H4 (cell line): ENCODE results near the gene MYO7A. TPM values are rescaled to one million over a fixed set of nuclear protein-coding genes. Genes with fewer than 3 reads are reported as not detected.
A peak's percentile ranks its signal among the peaks of the same experiment; 100 is the strongest.

Experiments
- DNase-seq: peaks from one replicate; pipeline ENCODE4 v3.0.0-alpha.2; 2015; ENCODE audit warnings: low spot score
- total RNA-seq: library from RNA; depleted of rRNA; stranded (reverse); fragments of >200 nt; shearing (Covaris generic); gene quantifications from 2 replicates; pipeline ENCODE4 v1.2.3, GENCODE V29; 2014; rRNA removed

Gene MYO7A
- 0.35 and 1.4 TPM in 2 replicates for total RNA-seq

DNA sequence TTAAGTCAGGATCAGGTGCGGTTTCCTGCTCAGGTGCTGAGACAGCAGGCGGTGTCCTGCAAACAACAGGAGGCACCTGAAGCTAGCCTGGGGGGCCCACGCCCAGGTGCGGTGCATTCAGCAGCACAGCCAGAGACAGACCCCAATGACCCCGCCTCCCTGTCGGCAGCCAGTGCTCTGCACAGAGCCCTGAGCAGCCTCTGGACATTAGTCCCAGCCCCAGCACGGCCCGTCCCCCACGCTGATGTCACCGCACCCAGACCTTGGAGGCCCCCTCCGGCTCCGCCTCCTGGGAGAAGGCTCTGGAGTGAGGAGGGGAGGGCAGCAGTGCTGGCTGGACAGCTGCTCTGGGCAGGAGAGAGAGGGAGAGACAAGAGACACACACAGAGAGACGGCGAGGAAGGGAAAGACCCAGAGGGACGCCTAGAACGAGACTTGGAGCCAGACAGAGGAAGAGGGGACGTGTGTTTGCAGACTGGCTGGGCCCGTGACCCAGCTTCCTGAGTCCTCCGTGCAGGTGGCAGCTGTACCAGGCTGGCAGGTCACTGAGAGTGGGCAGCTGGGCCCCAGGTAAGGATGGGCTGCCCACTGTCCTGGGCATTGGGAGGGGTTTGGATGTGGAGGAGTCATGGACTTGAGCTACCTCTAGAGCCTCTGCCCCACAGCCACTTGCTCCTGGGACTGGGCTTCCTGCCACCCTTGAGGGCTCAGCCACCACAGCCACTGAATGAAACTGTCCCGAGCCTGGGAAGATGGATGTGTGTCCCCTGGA lies at the start of gene MYO7A:
MYO7A (plus strand) TSS at position 327 of the 772 bp plus-strand sequence. CDS start 2,389 bp downstream, outside the sequence.
- no peak for DNase-seq

DNA sequence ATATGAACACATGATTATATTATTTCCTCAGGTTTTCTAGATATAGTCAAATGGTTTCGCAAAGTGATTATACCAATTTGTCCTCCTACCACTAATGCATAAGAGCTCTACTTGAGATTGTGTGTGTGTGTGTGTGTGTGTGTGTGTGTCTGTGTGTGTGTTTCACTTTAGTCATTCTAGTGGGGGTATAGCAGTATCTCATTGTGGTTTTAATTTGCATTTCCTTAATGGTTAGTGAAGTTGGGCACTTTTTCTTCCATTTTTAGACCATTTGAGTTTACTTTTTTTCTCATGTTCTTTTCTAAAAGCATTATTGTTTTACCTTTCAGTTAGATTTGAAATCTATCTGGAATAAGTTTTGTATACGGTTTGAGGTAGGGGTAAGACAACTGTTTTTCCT lies 48.4 kb upstream of the MYO7A start:
- DNase-seq: no peak

DNA sequence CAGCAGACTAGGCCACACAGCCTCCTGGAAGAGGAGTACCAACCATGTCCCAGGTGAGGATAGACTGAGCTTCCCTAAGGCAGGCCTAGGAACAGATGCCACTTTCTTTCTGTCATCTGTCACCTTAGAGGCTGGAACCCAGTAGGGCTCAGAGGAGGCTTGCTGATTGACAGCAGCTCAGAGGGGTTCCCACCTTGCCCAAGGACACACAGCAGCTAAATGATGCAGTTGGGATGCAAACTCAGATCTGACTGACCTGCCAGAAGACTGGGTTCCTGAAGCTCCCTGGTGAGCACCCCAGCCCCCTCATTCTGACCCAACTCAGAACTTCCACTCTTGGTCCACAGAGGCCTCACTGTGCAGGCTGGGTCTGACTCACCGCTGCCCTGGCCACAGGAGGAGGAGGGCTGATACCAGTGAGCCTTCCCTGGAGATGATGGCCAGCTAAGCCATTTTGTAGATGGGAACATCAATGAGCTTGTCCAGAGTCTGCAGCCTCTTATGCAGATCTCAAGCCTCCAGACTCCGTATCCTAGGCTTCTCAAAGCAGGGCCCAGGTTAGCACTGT lies 47.3 kb upstream of the MYO7A start:
- no peak for DNase-seq

DNA sequence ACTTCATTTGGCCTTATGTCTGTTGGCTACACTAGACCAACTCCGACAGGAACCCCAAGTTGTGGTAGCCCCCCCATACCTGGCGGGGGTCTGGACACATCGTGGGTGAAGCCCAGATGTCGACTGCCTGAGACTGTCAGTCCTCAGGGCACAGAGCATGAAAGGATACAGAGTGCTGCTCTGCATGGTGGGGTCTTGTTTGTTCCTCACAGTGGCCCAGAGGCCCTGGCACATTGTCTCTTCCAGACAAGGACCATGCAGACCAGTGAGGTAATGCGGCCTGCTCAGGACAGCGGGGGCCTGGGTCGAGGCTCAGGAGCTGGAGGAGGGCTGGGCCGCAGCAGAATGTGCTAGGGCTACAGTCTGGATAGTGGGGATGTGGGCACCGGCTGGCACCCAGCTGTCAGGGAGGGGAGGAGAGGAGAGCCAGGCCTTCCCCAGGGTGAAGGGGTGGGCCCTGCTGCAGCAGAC lies 46.6 kb upstream of the MYO7A start:
- no peak for DNase-seq

DNA sequence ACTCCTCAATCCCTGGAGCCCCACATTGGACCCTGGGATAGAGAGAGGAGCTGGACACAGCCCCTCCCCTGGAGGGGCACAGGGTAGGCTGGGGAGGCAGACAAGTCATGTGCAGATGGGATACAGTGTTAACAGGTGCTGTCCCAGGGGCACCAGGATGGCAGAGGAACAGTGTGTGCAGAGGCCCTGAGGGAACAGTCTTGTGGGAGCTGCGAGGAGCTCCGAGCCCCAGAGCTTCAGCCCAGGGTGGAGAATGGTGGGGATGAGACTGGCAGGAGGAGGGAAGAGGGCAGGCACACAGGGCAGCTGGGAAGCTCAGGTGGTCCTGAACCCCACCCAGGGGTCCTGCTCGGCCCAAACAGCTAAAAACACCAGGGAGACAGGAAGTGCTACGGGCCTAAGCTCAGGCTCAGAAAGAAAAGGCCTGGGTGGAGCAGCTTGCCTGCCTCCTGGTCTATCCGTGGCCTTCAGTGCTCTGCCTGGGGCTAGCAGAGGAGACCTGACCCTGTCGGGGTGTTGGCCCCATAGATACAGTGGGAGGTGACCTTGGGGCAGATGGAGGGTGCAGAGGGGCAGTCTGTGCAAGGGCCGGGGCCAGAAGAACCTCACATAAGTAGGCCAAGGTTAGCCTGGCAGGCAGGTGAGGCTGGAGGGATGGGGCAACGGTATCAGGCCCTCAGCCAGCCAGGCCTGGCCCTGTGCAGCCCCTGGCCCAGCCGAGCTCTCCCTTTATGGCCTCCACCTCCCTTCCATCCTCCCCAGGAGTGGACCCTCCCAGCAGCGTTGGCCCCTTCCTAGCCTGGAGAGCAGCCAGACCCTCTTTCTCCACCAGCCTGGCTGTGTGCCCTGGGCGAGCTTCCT lies 45.8 kb upstream of the MYO7A start:
- DNase-seq: no peak

DNA sequence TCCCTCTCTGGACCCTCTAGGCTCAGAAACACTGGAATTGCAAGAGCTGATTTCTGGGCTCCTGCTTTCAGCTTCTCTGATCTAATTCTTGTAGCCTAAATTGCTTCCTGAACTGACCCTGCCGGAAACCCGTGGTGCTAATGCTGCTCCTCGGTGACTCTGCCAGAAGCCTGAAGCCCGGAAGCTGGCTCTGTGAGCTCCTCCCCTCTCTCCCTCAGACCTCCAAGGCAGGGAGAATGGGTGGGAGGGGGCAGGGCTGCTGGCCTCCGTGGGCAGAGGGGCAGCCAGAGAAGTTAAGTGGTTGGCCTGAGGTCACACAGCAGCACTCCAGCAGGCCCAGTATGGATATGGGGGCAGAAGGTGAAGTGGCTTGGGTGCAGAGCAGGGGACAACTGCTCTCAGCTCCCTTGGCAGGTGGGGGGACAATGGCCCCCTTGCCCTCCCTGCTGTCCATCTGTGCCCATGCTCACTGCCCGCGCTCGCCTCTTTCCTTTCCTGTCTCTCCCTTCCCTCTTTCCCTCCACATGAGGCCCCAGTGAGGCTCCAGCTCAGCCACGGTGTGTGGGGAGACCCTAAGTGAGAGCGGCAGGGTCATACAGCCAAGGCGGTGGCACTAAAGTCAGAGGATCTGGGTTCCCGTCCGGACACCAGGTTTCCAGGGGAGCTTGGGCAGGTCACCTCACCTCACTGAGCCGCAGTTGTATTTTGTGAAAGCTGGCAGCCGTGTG lies 45.0 kb upstream of the MYO7A start:
- no peak for DNase-seq

DNA sequence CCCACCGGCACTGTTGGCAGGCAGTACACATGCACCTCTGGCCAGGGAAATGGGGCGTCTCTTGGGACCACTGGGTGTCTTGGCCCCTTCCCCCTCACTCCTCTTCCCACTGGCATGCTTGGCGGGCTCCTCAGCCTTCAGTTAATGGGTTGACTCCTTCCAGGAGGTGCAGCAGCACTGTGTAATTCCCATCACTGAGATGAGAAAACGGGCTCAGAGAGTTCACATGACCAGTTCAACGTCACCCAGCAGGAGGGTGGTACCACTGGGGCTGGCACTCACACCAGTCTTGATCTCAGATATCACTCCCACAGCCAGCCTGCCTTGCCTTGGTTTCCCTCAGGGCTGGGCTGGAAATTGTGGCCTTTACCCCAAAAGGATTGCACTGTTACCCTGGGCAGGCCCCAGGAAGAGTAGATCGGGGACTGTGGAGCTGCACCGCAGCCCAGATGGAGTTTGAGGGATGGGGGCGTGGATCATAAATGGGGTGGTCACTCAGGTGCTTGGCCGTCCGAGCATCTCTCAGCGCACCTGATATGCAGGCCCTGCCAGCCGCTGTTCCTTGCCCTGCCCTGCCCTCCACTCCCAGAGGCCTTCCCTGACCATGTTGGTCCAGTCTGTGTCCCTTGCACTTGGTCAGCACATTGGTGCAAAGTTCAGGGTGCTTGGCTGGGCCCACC lies 44.3 kb upstream of the MYO7A start:
- DNase-seq: no peak

DNA sequence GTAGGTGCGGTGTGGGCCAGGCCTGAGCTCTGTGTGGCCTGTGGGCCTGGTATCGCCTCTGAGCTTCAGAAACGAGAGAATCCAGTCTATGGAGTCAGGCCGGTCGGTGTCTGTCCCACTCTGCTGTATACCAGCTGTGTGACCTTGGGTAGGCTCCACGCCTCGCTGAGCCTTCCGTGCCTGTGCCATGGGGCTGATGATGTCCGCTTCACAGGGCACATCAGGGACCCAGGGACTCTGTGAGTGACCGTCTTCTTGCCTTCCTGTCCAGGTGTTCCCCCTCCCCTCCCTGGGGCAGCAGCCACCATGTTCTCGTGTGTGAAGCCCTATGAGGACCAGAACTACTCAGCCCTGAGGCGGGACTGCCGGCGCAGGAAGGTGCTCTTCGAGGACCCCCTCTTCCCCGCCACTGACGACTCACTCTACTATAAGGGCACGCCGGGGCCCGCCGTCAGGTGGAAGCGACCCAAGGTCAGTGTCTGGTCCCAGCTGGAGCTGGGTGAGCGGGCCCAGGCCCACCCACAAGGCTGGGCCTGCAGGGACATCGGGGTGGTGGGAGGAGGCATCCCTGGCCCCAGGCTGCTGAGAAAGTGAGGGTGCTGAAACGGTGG lies 43.4 kb upstream of the MYO7A start:
- no peak for DNase-seq

DNA sequence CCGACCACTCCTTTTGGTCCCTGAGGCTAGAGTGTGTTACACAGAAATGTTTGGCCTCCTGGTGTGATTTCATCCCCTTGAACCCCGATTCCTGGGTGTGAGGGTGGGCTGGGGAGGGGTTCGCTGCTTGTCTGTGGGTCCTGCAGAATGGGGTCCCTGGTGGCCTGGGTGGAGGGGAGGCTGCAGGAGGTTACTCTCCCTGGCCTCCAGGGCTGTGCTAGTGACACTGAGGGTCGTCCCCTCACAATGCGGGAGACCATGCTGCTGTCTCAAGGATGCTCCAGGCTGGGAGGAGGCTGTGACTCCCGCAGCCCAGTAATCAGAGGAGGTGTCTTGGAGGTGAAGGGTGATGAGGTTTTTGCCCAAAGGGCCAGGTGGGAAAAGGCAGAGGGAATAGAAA lies 42.4 kb upstream of the MYO7A start:
- DNase-seq: no peak

DNA sequence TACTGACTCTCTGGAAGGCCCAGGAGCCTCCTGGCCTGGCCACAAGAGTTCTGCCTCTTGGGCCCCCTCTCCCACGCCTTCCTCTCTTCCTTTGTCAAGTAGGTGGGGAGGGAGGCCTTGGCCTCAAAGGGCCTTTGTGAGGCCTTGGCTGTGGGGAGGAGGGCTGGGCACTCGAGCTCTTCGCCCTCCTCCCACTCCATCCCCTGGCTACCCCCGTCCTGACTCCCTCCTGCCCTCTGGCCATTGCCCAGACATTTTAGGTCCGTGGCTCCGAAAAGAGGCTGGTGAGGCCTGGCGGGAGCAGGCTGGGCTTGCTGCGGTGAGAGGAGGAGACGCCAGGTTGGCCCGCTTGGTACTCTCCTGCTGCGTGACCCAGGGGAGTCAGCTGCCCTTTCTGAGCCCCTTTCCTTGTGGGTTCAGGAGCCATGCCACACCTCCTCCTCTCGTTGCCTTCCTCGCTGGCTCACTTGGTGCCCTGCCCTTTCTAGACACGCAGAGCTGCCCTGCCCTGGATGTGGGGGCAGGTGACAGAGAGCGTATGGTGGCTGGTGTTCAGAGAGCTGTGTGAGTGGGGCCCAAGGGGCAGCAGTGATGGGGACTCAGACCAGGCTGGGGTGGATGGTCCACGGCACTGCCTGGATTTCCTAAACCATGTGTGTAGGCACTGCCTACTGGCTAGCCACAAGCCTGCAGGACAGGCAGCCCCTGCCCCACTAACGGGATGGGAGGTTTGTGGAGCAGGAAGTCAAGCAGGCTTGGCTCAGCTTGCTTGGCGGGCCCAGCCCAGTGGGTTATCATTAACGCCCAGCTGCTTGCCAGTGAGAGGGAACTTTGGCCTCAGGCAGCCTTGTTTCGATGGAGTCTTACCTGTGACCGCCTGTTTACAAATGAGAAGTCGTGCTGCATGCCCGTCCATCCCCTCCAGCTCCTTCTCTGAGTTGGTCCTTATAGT lies 41.2 kb upstream of the MYO7A start:
- DNase-seq: no peak

DNA sequence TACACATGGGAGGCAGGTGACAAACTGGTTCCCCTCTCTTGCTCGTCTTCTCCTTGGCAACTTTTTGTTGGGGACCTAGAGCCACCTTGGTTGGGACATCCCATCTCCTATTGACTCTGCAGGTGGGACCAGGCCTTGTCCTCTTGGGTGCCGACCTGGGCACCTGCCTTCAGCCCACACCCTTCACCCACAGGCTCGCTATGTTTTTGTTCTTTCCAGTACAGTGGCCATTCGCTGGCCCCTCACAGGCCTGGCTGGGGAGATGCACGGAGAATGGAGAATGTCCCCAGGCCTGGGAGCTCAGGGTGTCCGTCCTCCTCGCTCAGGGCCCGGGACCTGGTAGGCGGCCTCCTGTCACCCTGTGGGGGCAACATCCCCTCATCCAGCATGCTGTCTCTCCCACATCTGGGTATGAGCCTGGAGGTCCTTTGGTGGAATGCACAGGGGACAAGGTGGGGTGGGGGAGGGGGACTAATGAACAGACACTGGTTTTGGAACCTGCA lies 40.3 kb upstream of the MYO7A start:
- no peak for DNase-seq

DNA sequence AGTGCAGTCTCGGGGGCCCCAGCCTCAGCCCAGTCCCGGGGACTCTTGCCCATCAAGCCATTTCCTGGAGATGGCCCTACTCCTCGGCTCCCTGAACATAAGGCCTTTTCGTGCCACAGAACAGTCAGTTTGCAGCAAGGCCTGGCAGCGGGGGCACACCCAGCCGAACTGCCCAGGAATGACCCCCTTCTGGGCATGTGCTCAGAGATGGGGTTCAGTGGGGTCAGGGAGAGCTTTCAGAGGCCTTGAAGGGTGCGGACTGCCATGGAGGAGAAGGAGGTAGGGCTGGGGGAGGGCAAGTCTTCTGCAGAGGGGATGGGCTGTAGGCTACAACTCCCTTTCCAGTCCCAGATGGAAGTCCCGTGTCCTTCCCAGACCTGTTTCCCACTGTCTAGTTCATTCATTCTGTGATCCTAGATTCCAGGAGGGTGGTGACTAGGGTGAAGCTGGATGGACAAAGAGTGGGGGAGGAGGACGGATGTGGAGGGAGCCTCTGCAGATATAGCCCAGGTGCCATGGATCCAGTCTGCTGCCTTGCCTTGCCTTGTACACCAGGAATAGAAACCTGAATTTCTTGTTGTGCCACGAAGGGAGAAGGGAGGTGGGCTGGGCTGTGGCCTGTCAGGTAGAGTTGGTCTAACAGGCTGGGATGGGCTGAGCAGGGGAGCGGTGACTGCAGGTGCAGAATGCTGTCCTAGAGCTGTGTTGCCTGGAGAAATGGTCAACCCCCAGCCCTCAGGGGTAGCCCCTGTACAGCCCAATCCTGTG lies 39.6 kb upstream of the MYO7A start:
- DNase-seq: no peak

DNA sequence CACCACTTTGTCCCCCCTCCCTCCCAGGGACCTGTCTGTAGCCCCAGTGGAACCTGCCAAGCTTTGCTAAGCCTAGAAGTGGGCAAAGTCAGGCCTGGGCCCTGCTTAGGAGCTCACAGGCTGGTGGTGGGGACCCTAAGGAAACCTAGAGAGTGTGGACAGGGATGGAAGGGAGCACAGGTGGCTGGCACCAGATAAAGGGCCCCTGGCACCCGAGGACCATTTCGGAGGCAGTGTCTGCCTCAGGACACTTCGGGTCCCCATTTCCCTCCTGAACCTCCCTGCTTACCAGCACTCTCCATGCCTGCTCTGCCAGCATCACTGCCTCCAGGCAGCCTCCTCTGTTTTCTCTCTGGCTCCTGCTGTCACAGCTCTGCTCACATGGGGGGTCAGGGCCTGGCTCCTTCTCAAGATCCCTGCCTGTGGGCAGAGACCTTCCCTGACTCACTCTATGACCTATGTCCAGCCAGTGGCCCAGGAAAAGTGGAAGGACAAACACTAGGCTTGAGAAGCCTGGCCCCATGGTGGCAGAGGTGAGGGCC lies 39.0 kb upstream of the MYO7A start:
- no peak for DNase-seq

DNA sequence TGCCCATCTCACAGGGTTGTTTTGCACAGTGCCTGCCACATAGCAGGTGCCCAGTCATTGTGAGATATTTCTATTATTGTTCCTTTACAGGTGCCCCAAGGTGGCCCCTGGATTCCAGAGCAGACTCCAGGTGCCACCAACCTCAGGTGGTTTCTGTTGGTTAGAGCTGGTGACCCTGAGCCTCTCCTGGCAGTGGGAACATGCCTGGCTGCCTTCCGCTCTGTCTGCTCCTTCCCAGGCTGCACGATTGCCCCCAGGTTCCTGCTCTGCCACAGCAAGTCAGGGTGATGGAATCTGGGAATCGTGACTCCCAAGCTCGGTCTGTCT lies 38.0 kb upstream of the MYO7A start:
- no peak for DNase-seq

DNA sequence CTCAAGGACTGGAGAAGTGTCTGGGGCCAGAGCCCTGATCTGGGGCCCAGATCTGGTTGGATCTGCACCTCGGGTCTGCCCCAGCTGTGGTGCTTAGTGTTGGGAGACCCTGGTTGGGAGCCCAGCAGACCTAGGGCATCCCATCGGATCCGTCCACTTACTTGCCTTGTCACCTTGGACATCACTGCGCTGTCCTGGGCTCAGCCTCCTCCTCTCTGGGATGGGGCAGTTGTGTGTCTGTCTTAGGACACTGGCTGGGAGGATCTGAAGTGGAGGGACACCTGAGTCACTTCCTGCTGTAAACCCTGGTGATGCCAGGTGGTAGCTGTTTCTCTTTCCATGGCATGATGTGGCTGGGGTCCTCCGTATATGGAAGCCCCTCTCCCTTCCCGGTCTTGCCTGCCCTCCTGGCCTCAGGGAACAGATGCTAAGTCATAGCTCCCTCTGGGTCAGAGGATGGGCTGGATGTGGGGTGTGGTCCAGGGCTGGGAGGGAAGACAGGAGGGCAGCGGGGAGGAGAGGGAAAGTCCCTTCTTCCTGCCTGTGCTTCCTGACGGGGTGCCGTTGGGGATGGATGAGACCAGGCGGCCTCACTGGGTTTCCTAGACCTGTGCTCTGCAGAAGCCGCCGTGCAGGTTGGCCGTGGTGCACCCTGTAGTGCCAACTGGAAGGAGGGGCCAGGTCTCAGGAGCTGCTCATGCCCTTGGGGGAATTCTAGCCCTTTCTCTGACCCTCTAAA lies 37.5 kb upstream of the MYO7A start:
- no peak for DNase-seq

DNA sequence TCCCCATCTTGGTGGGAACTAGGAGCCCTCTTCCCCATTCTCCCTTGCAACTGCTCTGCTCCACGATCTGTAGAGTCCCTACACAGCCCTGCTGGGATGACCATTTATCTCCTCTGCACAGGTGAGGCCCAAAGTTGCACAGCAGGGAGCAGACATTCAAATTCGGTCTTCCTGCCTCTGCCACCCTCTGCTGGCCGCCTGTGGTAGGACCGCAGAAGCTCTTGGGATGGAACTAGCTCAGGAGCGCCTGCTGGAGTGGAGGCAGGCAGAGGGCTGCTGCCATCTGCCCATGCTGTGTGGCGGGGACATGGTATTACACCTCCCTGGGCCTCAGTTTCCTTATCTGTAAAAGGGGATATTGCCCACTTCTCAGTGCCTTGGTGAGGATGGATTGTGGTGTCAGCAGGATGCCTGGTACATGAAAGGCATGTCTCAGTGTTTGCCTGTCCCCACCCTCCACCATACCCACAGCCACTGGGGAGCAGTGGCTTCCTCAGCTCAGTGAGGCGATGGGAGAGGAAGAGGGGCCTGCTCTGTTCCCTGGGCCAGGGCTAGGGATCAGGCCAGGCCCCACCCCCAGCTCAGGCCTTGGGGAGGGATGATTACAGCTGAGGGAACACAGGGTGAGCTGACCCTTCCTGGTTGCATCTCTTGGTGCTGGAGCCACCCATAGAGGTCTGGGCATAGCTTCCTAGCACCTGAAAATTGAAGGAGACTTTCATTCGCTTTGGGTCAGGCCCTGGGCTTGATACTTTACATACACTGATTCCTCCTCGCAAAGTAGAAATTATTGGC lies 36.7 kb upstream of the MYO7A start:
- DNase-seq: peak; percentile 52

DNA sequence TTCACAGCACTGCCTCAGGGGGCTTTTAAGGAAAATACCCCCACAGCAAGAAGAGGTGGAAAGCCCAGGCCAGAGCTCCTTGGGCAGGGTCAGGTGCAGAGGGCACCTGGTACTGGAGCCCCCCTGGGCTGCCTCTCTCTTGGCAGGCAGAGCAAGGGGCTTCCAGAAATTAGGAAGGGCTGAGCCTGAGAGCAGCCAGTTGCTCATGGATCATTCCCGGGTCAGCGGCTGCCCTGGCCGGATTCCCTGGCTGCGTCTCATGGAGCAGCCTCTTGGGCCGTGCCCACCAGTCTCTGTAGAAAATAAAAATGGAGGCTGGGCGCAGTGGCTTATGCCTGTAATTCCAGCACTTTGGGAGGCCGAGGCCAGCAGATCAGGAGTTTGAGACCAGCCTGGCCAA lies 35.7 kb upstream of the MYO7A start:
- no peak for DNase-seq
